GM18511 (cell line): ENCODE results near the gene CDH22.

Experiments
- ATAC-seq: cut with Tn5 transposase; IDR thresholded peaks from one replicate; pipeline ENCODE4 v1.9.1; 2021; ENCODE audit warnings: mild to moderate bottlenecking, moderate library complexity; ENCODE audit not compliant: unreplicated experiment

Gene CDH22

DNA sequence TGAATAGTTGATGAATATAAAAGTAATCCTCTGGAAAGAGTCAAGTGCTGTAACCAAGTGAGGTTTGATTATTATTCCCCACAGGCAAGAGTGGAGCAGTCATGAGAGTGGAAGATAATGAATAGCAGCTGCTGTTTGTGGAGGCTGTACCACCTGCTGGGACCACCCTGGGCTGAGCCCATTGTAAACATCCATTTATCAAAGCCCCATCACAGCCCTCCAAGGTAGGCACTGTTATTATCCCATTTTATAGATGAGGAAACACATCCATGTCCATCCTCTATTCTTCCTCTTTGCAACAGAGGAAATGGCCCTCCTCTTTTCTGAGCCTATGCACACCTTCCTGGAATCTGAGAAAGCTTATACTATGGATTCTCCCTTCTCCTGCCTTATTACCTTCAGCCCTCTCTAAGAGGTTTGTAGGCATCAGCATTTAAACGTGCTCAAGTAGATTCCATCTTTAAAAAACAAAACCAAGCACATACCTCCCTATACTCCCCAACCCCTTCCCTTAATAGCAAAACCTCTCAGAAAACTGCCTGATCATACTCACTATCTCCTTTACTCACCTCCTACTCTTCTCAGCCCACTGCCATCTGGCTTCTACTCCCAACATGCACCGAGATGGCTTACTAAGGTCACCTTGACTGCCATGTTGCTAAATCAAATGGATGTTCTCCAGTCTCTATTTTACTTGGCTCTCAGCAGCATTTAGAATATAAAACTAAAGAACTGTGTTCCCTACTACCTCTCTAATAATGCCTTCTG, 37.1 kb downstream of the CDH22 start:
- no peak for ATAC-seq

GRCh38 chr20:46269372-46269771, 38.9 kb downstream of the CDH22 start:
- no peak for ATAC-seq

DNA sequence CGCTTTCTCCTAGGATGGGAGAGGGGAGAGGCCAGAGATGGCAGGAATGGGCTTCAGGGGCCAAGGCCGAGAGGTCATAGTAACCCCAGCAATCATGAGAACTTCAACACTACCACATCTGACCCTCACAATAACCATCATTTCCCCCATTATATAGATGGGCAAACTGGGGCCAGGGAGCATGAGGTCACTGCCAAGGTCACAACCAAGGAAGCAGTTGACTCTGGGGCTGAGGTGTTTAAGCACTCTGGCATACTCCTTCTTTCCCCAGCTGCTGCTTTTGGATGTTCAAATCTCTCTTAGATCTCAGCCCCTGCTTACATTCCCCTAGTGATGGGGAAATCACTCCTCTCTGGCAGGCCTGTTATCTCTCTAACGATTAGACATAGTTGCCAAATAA, 39.6 kb downstream of the CDH22 start:
- no peak for ATAC-seq

DNA sequence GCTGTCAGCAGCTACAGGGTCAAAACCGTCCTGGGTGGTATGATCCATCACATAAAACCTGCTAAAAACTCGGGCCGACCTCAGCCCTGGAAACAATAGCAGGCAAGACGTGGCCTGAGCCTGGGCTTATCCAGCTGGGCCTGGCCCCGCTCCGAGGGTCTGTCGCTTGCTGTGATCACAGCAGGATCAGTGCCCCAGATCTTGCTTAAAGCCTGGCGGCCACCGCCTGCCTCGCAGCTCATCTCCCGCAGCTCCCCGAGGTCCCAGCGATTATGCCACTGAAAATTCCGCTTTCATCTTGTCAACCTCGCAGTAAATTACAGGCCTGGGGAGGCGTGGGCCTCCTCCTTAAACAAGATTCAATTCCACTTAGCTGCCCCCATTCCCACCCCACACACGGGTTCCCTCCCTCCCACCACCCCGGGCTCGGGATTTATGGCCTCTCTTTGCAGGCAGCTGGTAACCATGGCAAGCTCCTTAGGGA, 40.1 kb downstream of the CDH22 start:
- no peak for ATAC-seq

DNA sequence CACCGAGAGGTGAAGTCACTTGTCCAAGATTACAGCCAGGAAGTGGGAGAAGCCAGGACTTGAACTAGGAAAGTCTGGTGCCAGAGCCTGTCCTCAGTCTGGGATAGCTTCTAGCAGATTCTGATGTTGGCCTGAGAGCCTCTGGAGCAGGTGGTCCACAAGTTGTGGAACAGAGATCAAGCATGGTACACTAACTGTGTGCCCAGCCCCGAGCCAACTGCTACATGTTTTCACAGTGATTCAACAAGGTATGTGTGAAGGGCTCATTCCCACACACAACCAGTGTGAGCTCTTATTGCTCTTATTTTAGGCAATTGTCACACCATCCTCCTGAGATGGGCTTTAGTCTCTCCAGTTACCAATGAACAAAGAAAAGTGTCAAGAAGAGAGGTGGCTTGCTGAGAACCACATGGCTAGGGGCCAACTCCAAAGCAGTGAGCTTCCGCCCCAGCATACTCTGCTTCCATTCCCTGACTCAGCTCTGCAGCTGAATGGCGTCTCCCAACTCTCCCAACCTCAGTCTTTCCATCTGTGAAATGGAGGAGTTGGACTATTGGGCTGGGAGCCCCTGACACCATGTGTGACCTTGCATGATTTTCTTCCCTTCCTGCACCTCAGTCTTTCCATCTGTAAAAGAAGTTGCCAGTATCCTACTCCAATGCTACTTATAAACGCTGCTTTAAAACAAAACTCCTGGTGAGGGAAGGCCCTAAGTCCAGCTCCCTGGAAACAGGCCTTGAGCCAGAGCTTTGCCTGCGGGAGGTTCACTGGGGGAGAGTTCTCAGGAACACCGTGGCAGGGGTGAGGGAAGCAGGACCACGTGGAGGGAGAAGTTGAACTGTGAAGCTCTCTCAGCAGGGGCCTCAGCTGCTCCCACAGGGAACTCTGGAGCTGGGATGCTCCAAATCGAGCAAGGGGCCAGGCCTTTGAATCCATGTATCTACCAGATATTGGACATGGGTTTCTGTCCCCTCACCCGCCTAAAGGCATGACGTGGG, 40.9 kb downstream of the CDH22 start:
- ATAC-seq = no peak

DNA sequence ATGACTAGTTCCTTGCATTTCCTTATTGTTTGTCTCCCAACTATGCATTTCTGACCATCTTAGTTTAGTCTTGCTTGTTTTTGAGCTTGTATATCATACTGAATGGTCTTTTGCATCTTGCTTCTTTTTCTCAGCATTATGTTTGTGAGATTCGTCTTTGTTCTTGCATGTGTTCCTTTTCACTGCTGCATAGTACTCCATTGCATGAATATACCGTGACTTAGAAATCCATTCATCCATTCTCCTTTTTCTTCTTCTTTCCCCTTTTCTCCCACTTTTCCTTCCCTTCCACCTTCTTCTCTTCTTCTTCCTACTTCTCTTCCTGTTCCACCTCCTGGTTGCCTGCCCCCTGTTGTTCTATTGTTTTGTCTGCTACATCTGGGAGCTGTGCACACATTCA, 42.8 kb downstream of the CDH22 start:
- ATAC-seq = no peak

- ATAC-seq = no peak
These were observed 43.7 kb downstream of the CDH22 start for GRCh38 chr20:46264391-46265266.

DNA sequence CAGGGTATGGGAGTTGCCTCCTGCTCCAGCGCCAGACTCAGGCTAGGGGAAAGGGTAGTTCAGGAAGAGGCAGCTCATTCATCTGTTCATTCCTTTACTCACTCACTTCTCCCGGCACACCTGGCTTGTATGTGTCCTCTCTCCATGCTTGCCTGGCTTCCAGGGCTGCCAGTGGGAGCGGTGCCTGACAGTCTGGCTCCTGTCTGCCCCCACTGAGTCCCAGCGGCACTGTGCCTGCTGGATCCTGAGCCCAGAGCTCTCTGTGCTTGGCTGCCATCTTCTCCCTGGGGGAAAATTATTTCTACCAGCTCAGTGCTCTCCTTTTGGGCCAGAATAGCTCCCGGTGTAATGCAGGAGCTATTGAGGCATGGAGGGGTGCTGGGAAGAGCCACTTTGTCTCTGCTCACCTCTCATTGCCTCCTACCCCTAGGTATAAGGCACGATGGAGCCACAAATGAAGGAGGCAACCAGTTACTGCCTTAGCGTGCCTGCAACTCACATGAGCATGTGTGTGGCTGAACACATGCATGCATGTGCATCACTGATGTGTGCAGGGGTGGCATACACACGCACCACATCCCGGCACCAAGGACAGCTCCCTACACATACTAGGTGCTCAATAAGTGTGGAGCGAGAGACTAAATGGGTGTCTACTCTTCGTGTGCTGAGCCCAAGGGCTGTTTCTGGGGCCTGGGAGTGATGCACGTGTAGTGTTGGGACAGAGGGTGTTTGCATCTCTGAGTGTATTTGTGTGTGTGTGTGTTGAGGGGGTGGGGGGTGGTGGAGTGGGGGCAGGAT, 46.6 kb downstream of the CDH22 start:
- no peak for ATAC-seq

DNA sequence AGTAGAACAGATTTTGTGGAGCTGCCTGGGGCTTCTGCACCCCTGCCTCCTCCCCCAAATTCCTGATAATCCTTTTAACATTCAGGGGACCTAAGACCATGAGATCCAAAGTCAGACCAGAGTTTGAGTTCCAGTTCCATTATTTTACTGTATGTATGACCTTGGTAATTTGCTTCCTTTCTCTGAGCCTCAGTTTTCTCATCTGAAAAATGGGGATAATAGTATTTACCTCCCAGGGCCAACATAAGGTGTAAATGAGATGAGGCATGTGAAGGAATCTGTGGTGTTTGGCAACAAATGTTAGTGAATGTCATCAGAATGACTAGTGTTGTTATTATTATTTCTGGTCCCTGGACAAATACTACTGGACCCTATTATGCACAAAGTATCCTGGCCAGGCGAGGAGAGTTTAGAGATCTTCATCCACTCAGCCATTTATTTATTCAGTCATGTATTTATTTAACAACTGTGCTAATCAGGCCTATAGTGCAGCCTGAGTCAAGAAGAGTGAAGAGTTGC, 47.3 kb downstream of the CDH22 start:
- no peak for ATAC-seq

- no peak for ATAC-seq
These were observed 47.8 kb downstream of the CDH22 start for GRCh38 chr20:46260480-46260879.

GRCh38 chr20:46259260-46259859, 48.9 kb downstream of the CDH22 start:
- ATAC-seq = no peak

DNA sequence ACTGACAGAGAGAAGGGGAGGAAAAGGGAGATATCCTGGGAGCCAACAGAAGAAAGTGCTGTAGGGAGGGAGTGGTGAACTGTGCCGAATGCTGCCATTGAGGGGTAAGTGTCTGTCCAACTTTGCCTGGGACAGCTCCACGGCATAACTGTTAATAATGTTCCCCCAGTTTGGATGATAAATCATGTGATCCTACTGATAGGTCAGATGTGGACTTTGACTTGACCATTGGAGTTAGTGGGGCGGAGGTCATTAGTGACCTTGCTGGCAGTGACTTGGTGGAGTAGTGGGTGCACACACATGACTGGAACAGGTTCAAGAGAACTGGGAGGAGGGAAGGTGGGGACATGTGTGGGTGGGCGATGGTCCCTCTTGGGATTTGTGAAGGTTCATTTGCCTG, 50.4 kb downstream of the CDH22 start:
- ATAC-seq = no peak

GRCh38 chr20:46256293-46256692, 52.0 kb downstream of the CDH22 start:
- ATAC-seq = no peak

GRCh38 chr20:46255440-46256104, 52.7 kb downstream of the CDH22 start:
- ATAC-seq = no peak

DNA sequence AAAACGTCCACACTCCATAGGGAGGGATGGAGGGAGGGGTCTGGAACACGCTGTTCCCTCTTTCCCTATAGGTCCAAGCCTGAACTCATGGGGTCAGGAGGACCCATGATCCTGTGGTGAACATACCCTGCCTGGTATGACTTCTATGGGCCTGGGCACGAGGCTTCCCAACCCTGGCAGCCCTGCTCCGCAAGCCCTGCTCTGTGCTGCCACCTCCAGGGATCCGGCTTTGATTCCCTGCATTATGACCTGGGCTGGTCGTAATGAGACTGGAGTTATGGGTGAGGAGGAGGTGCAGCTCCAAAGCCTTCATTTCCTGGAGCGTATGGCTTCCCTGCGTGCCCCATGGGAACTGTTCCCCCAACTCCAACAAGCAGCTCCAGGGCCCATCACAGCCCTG, 54.9 kb downstream of the CDH22 start:
- no peak for ATAC-seq

- no peak for ATAC-seq
These were observed 55.8 kb downstream of the CDH22 start for GRCh38 chr20:46252352-46253091.

- no peak for ATAC-seq
These were observed 57.1 kb downstream of the CDH22 start for GRCh38 chr20:46251211-46251673.

- ATAC-seq = no peak
These were observed 57.5 kb downstream of the CDH22 start for GRCh38 chr20:46250772-46251171.
